Peyer's patch (tissue), 4 donors: ENCODE data around the gene MPP2. TPM values are rescaled to one million over a fixed set of nuclear protein-coding genes. Genes with fewer than 3 reads are reported as not detected.

ENCODE experiments used
- DNase-seq, 3 donors: peaks; one replicate each; pipeline ENCODE4 v3.0.0-alpha.2; 2017 to 2019
- H3K27ac ChIP-seq, 4 donors: fragments of 200-600 bp; sonication (generic); one replicate each; pipeline ENCODE4 v1.5.1; 2016 to 2019
- H3K27me3 ChIP-seq, 2 donors: fragments of 200-600 bp; sonication (generic); one replicate each; pipeline ENCODE4 v1.5.1; 2019
- H3K36me3 ChIP-seq, 3 donors: fragments of 200-600 bp; sonication (generic); one replicate each; pipeline ENCODE4 v1.5.1; 2016 to 2019
- H3K4me1 ChIP-seq, 4 donors: fragments of 200-600 bp; sonication (generic); one replicate each; pipeline ENCODE4 v1.5.1; 2016 to 2019
- H3K4me3 ChIP-seq, 4 donors: fragments of 200-600 bp; sonication (generic); 1 replicate in 3 of 4; 2 replicates in 1 of 4; pipeline ENCODE4 v1.5.1; 2016 to 2019; ENCODE audit warnings: mild to moderate bottlenecking in 1 of 4
- H3K9me3 ChIP-seq, 4 donors: fragments of 200-600 bp; sonication (generic); one replicate each; pipeline ENCODE4 v1.5.1; 2016 to 2019; ENCODE audit warnings: mild to moderate bottlenecking in 1 of 4
- POLR2A ChIP-seq, 2 donors: fragments of 450-650 bp; IDR thresholded peaks; one replicate each; pipeline ENCODE4 v1.5.1; 2017; ENCODE audit warnings: antibody characterized with exemption in 2 of 2, mild to moderate bottlenecking in 2 of 2, moderate library complexity in 2 of 2
- total RNA-seq, 4 donors: library from RNA; depleted of rRNA; stranded (reverse); fragments of >200 nt; gene quantifications; one replicate each; pipeline ENCODE4 v1.1.0, GENCODE V29; 2016
- TF ChIP-seq, protein P1 (sequence below), 6 experiments: fragments of 450-650 bp in 4 of 6; fragments of 200-600 bp in 2 of 6; sonication (generic) in 1 of 6; IDR thresholded peaks; one replicate each; pipeline ENCODE4 v1.5.1; 2017 to 2019; ENCODE audit warnings: antibody characterized with exemption in 6 of 6, mild to moderate bottlenecking in 3 of 6, moderate library complexity in 1 of 6

Gene MPP2
- total RNA-seq, 4 donors from 2014 or later = 0.53 to 1.3 (median 1.2) TPM; not detected in 1

DNA sequence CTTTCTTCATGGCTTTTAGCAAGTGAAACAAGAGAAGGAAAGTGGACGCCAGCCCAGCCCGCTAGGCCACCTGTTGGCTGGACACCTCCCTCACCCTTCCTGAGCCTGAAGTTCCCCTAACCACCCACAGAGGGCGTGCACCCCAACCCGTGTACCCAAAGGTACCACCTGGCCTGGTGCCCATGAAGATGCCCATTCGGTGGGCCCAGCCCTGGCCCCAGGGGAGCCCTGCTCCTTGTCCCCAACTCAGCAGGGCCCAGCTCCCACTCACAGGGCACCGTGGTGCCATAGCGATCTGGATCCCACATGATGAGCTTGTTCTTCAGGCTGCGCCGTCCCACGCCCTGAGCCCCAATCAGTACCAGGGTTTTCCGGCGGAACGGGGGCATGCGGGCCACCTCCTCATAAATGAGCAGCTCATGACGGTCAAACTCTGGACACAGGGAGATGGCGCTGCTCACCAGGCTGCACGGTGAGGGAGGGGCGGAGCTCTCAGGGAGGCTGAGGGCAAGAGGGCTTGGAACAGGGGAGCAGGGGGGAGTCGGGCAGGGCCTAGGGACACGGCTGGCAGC is 26.8 kb downstream of the MPP2 start:
- Histone ChIP-seq H3K4me3 (no peak overlapping the region), H3K27me3 (no peaks in the 10 kb centered on the region), H3K4me1 (peaks cover 0 to 10% (median 0%) of the 10 kb centered on the region in 4 donors), H3K9me3 (no peaks in the 10 kb centered on the region), H3K27ac (no peak overlapping the region), H3K36me3 (no peaks in the 10 kb centered on the region)
- peak; percentile 19 to 73 (median 66) for DNase-seq
- no peak for TF ChIP-seq POLR2A (IDR thresholded peaks at IDR 0.05)
- TF ChIP-seq, protein P1, sequence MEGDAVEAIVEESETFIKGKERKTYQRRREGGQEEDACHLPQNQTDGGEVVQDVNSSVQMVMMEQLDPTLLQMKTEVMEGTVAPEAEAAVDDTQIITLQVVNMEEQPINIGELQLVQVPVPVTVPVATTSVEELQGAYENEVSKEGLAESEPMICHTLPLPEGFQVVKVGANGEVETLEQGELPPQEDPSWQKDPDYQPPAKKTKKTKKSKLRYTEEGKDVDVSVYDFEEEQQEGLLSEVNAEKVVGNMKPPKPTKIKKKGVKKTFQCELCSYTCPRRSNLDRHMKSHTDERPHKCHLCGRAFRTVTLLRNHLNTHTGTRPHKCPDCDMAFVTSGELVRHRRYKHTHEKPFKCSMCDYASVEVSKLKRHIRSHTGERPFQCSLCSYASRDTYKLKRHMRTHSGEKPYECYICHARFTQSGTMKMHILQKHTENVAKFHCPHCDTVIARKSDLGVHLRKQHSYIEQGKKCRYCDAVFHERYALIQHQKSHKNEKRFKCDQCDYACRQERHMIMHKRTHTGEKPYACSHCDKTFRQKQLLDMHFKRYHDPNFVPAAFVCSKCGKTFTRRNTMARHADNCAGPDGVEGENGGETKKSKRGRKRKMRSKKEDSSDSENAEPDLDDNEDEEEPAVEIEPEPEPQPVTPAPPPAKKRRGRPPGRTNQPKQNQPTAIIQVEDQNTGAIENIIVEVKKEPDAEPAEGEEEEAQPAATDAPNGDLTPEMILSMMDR (IDR thresholded peaks at IDR 0.05) = peak in 5 of 6 experiments; percentile 48 to 74 (median 69)

DNA sequence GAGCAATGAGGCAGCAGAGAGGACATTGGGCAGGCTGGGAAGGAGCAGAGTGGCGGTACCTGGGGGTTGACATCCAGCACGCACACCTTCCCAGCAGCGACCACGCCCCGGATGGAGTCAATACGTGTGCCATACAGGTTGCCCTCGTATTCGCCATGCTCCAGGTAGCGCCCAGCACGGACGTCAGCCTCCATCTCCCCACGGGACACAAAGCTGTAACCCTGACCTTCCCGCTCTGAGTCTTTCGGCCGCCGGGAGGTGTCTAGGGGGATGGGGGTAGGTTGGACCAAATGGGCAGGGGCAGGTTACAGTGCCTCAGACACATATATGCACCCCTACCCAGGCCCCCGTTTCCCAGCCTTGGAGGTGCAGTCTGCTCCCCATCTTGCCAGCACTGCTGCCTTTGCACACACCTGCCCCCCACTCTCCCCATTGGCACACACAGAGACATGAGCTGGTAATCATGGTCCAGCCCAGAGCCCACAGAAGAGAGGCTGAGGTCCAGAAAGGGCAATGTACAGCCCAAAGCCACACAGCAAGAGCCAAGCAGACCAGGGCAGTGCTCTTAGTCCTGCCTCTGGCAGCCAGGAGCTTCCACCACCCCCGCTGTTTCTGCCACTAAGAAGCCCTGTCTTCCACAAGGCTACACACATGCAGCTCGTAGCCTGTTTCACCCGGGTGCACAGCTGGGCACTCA is 27.5 kb downstream of the MPP2 start:
- Histone ChIP-seq H3K36me3 (no peaks in the 10 kb centered on the region), H3K9me3 (no peaks in the 10 kb centered on the region), H3K27ac (no peak overlapping the region), H3K27me3 (no peaks in the 10 kb centered on the region), H3K4me3 (no peak overlapping the region), H3K4me1 (peaks cover 0 to 10% (median 0%) of the 10 kb centered on the region in 4 donors)
- DNase-seq = no peak
- TF ChIP-seq POLR2A (IDR thresholded peaks at IDR 0.05) = no peak
- TF ChIP-seq, protein P1 (IDR thresholded peaks at IDR 0.05) = no peak

DNA sequence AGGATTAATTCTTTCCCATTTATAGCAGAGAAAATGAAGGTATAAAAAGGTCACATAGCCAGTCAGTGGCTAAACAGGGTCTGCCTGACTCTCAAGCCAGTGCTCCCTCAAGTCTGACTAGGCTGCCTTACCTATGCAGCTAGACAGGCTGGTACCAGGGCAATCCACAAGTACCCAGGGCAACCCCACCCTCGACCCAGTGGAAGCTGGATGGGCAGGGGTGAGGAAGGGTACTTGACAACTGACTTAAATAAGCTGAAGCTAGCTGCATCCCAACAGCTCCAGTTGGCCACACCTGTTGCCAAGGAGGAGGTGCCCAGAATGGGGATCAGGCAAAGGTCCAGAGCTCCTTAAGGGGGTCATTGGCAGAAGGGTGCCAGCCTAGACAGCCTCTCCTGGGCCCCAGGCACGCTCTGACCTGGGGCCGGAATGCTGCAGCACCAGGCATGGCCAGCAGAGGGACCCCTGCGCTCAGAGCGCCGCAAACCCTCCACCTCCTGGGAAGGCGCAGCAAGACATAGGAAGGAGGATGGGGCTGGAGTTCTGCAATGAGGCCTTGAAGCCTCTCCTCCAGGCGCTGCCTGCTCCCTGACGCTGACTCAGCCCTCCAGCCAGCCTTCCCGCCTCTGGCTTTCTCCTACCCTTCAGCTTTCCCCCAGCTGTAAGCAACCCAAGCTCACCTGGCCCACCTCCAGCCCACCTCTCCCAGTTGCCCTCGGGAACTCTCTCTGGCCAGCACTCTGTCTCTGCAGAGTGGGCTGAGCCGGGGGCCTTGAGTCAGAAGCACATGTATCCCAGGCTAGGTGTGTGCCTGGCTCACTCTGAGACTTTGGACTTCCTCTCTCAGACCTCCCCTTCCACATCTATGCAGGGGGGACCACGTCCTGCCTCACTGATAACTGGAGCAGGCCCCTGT is 28.8 kb downstream of the MPP2 start:
- H3K9me3 ChIP-seq = no peaks in the 10 kb centered on the region
- H3K4me1 ChIP-seq = peaks cover 0 to 16% (median 0%) of the 10 kb centered on the region in 4 donors
- H3K27me3 ChIP-seq = no peaks in the 10 kb centered on the region
- TF ChIP-seq, protein P1 (IDR thresholded peaks at IDR 0.05) = peak; percentile 75 to 93 (median 87)
- no peak for TF ChIP-seq POLR2A (IDR thresholded peaks at IDR 0.05)
- peak; percentile 53 to 85 (median 83) for DNase-seq
- H3K27ac ChIP-seq = peak overlapping the region in 1 of 4 donors; percentile 41
- H3K36me3 ChIP-seq = no peaks in the 10 kb centered on the region
- no peak overlapping the region for H3K4me3 ChIP-seq

DNA sequence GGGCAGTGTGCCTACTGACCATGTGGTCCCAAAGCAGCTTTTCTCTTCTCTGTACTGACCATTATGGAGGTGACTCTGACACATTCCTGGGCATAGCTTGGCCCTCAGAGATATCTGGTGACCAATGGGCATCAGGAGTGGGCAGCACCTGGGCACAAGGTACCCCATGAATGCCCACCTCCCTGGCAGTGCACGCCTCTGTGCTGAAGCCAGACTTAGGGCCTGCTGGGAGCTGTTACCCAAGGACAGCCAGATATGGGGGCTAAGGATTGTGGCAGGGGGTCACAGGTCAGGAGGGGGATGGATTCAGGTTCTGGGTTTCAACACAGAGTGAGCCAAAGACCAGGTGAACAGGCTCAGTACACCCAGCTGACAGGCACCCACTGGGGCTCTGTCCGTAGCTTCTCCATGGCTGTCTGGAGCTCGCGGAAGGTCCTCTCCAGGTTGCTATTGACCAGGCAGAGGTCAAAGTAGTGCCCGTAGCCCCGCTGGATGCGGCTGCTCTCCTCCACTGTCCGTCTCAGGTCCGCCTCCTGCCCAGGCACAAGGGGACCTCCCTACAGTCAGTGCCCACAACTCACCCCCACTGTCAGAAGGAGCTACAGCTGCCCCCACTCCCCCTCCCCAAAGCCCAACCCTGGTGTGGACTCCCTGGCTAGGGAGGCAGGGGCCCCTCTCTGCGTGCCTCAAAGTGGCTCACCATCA is 29.7 kb downstream of the MPP2 start:
- H3K9me3 ChIP-seq = no peaks in the 10 kb centered on the region
- no peak overlapping the region for H3K4me3 ChIP-seq
- H3K4me1 ChIP-seq = peaks cover 0 to 25% (median 2%) of the 10 kb centered on the region in 4 donors
- H3K27ac ChIP-seq = no peak overlapping the region
- no peaks in the 10 kb centered on the region for H3K36me3 ChIP-seq
- no peaks in the 10 kb centered on the region for H3K27me3 ChIP-seq
- DNase-seq = no peak
- TF ChIP-seq, protein P1 (IDR thresholded peaks at IDR 0.05) = no peak
- TF ChIP-seq POLR2A (IDR thresholded peaks at IDR 0.05) = no peak

DNA sequence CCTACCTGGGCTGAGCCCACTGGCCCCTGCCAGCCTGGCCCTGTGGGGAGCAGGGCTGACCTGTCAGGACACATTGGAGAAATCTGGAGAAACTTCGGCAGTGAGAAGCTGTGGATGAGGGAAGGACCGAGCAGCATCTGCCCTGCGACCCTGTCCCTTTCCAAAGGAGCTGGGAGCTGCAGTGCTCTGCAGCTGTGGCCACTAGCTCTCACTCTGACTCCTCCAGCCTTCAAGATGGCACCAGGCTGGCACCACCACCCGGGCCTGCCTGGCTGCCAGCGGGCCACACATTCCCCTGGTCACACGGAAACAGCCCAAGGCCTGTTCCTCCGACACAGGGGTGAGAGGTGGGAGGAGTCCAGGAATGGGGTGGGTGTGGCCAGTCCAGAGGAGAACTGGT is 30.3 kb downstream of the MPP2 start:
- no peak for TF ChIP-seq POLR2A (IDR thresholded peaks at IDR 0.05)
- TF ChIP-seq, protein P1 (IDR thresholded peaks at IDR 0.05) = no peak
- Histone ChIP-seq H3K9me3 (no peaks in the 10 kb centered on the region), H3K27ac (no peak overlapping the region), H3K4me3 (no peak overlapping the region), H3K36me3 (no peaks in the 10 kb centered on the region), H3K4me1 (peaks cover 0 to 25% (median 3%) of the 10 kb centered on the region in 4 donors), H3K27me3 (no peaks in the 10 kb centered on the region)
- no peak for DNase-seq
